Embryonic facial prominence (tissue), 1 donor: ENCODE measurements around the gene TEX35.
A peak's percentile ranks its signal among the peaks of the same experiment; 100 is the strongest.

Source experiments
- DNase-seq: peaks from one replicate; pipeline ENCODE4 v3.0.0-alpha.2; 2016; ENCODE audit errors: extremely low spot score

The TEX35 gene

GRCh38 chr1:178518894-178519293 is 6.0 kb downstream of the TEX35 start:
- no peak for DNase-seq

DNA sequence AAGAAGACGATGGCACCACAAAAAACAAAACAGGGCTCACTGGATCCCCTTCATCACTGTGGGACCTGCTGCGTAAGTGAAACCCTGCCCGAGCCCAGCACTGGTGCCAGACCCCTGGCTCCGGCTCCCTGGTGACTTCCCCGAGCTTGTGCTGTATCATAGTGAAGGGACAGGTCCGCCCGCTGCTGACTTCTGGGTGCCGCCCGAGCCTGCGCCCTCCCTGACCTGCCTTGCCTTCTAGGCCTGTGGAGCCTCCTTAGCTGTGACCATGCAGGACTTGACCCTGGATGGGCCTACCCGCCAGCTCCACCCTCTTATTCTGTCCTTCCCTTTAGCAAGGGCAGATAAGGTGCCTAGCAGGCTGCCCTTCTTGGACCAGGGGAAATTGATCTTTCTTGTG is 7.9 kb downstream of the TEX35 start:
- DNase-seq = no peak

- DNase-seq = no peak
These were observed 8.3 kb downstream of the TEX35 start for GRCh38 chr1:178521241-178521640.

DNA sequence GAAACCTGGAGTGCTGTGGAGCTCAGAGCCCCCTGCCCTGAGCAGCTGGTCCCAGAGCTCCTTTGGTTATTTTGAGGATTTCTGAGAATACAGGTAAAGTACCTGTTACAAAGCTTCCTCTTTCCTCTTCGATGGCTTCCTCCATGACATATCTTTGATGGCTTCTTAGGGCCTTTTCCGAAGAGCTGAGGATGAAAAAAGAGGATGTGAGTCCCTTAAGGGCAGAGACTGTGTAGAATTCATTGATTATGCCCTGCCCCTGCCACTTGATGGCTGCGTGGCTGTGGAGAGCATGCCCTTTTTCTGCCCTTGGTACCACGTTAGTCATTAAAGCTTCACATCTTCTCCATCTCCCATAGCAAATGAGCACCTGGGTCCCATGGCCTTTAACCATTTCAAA is 14.2 kb downstream of the TEX35 start:
- DNase-seq = no peak

DNA sequence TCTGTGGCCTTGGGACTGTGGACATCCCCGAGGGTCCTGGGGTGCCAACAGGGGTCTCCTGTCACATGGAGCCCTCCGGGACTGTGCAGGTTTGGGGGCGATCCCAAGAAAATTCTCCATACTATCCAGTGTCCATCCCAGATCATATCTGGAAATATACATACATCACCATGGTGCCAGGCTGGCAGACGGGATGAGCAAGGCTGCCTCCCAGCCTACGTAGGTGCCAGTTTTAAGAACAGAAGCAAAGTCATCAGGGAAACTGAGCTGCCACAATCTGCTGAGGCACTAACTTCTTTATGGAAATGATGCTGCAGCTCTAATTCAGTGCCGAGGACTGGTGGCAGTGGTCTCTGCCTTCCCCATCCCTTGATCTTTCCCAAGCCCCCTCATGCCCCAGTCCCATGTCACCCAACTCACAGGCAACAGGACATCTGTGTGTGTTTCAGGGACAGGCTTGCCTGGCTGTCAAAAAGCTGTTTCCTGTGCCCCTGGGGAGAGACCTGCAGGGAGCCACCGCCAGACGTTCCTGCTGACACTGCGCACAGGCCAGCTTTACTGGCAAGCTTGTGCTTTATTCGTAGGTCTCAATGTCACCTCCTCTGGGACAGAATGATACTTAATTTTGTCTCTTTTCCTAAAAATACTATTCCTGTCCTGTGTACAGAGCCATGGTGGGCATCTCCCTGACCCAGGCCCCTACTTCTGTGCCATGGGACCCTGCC is 15.5 kb downstream of the TEX35 start:
- DNase-seq = no peak

GRCh38 chr1:178528953-178529335 is 16.0 kb downstream of the TEX35 start:
- DNase-seq = no peak

DNA sequence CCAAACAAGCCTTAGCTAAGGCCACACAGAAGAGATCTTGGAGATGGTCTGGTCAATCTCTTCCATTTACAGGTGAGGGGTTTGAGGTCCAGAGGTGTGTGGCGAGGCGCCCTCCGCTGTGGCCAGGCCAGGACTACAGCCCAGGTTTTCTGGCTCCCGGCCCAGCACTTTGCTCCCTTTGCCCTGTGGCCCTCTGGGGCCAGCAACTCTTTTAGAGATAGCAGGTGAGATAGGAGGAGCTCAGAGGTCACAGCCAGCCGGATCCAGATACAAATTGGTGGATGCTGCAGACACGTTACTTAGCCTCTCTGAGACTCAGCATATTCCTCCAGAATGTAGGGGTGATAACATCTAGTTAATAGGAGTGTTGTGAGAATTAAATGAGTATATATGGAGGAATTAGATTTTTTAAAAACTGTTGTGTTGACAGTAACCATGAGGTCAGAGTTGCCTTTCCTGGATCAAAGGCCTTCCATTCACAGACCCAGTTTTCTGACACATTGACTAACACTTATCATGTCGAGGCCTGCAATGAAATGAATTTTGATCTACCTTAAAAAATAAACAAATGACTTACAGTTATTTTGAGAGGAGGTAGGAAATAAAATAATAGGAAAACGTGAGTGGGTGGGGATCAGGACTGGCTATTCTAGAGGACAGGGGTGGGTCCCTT is 16.6 kb downstream of the TEX35 start:
- DNase-seq = no peak

DNA sequence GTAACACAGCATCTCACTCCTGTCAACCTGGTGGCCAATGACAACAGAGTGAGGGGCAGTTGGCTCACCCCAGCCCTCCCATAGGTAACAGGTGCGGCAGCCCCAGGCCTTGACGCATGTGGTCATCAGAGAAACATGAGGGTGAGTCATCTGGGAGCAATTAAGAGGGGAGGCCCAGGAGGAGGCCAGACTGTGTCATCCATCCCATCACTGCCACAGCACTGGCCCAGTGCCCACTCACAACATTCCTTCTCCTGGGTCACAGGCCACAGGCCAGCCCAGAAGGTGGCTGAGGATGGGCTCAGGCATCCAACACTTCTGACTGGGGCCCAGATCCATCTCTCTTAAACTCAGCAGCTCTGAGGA is 17.1 kb downstream of the TEX35 start:
- no peak for DNase-seq

GRCh38 chr1:178530502-178530901 is 17.6 kb downstream of the TEX35 start:
- no peak for DNase-seq

DNA sequence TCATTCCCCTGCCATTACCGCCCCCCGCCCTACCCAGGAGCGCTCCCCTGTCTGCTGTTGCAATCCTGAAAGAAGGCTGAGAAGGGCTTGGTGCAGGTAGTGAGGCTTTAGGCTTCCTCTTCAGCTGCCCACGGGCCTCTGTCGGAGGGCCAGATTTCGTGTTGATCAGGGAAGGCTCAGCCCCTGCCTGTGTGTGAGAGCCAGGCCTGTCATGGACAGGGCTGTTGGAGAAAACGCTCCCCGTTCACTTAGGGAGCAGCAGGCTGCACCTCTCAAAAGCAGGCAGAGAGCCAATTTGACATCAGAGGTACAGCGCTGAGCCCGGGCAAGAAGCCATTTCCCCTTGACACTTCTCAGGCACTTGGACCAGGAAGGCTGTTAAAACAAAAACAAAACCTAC is 19.0 kb downstream of the TEX35 start:
- DNase-seq = no peak

DNA sequence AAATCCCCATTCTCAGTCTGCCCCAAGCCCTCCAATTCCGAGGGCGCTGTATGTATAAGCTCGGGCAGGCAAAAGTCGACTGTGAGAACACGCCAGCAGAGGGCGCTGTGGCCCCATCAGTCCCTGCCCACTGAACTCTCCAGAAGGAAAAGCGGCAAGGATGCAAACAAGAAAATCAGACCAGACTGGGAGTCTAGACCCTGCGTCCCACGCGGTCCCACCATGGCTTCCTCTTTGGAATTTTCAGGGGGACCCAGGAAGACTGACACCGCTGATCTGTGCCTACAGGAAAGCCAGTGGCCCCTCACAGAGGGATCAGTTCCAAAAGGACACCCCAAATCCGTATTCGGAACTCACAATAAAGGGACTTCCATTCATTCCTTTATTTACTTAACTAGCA is 19.5 kb downstream of the TEX35 start:
- peak; percentile 42 for DNase-seq

- DNase-seq = no peak
These were observed 20.4 kb downstream of the TEX35 start for GRCh38 chr1:178533121-178533946.

DNA sequence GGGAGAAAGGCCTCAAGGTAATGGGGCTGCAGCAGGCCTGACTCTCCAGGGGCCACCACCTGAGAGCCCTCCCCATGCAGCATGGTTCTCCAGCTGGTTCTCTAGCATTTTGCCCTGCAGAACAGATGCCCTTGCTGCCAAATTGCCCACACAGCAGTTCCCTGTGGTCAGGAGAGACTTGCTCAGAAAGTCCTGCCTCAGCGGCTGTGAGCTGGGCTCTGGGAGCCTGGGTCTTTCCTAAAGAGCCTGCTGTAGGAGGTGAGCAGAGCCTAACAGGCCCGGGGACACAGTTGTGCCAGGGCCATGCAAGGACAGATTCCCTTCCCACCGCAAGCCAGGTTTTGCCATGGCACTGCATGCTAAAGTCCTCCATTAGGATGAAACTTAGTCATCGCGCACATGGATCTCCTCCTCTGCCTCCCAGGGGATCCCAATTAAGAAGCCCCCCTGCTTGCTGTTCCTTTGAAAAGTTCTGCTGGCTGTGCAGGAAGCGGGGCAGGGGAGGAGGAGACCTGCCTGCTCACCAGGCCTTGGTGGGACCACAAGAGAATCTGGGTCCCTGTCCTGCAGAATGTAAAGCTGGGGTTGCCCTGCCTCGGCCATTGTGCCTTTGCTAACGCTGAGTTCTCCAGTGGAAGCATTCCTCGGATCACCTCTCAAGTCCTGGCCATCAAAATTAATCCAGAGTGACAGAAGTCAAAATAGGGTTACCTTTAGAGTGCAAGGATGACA is 21.4 kb downstream of the TEX35 start:
- DNase-seq = no peak

GRCh38 chr1:178536329-178536728 is 23.4 kb downstream of the TEX35 start:
- no peak for DNase-seq

GRCh38 chr1:178536844-178537371 is 24.0 kb downstream of the TEX35 start:
- no peak for DNase-seq

GRCh38 chr1:178537382-178538090 is 24.6 kb downstream of the TEX35 start:
- DNase-seq = no peak

- no peak for DNase-seq
These were observed 25.4 kb downstream of the TEX35 start for GRCh38 chr1:178538192-178538916.

- no peak for DNase-seq
These were observed 26.4 kb downstream of the TEX35 start for GRCh38 chr1:178539291-178539690.

DNA sequence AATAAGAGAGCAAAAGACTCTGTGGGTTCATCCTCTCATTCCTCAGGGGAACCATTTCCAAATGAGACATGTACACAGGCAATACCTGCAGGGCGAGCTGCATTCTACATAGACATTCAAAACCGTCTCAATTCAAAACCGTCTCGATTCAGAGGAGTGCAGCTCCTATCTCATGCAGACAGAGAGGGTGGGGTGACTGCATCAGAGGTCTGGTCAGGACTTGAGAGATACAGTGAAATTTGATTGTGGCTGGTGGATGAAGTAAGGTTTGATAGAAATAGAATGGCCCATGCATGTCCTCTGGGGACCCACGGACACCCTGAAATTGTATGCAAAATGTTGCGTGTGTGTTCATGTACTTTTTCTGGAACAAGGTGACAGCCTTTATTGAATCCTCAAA is 27.3 kb downstream of the TEX35 start:
- no peak for DNase-seq

DNA sequence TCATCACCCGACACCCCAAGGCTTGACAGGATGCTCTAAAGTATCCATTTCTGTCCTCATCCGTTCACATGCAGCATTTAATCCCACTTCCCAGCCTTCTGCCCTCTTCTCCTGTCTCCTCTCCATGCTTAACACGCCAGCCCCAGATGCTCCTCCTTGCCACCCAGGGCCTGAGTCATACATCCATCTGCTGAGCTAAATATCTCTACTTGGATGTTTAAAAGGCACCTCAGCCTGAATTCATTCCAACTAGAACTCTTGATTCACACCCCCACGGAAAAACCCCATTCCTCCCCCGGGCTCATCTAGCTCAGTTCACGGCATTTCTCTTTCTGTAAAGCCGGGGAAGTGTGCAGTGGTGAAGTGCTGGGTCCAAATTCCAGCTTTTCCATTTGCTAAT is 27.7 kb downstream of the TEX35 start:
- DNase-seq = no peak

GRCh38 chr1:178541379-178541778 is 28.5 kb downstream of the TEX35 start:
- no peak for DNase-seq
